ENCODE results near the gene RPL36AL.
"Not testable (repeated sequence)": the region's sequence is repeated elsewhere in the genome, so short reads cannot be mapped to it uniquely, and the experiment has no call there.

RPL36AL gene

DNA sequence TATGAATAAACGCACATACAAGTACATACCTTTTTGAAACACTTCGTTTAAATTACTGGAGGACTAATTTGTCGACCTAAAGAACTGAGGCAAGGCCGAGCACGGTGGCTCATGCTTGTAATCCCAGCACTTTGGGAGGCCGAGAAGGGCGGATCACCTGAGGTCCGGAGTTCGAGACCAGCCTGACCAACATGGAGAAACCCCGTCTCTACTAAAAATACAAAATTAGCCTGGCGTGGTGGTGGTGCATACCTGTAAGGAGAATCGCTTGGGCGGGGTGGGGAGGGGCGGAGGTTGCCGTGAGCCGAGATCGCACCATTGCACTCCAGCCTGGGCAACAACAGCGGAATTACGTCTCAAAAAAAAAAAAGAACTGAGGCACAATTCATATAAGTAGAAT lies 1.2 kb downstream of the RPL36AL start:
- DNase-seq: not testable (repeated sequence)

DNA sequence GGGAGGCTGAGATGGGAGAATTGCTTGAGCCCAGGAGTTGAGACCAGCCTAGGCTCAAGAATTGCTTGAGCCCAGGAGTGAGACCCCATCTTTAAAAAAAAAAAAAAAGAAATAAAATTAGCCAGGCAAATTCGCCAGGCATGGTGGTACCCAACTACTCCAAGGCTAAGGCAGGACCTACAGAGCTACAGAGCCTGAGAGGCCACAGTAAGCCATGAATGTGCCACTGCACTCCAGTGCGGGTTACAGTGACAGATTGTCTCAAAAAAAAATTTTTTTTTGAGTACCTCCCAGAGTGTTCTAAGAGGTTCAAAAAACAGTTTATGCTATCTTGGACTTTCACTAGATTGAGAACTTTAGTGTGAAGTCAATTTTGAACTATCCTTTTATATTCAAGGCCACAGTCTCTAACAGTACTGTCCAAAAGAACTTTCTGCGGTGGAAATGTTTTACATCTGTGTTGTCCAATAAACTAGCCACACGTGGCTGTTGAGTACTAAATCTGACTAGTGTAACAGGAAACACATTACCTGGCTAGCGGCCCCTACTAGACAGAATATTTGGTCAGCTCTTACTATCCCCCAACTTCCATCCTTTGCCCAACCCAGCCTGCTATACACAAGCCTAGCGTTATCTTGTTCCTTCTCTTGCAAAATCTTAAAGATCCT lies 2.4 kb downstream of the RPL36AL start:
- DNase-seq: no peak

- no peak for DNase-seq
These were observed 4.7 kb downstream of the RPL36AL start for GRCh38 chr14:49615776-49616175.

DNA sequence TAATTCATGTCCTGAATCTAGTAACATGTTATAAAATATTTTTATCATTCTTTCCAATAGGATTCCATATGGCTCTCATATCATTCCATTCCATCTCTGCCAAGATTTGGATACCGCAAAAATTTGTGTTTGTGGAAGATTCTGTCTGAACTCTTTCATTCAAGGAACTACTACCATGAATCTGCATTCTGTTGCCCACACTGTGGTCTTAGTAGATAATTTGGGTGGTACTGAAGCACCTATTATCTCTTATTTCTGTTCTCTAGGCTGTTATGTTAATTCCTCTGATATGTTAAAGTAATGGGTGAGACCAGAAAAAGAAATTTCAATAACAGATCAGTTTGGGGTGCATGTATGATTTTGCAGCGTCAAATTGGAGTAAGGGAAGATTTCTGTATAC lies 6.2 kb downstream of the RPL36AL start:
- DNase-seq: no peak

GRCh38 chr14:49612671-49613070 lies 7.8 kb downstream of the RPL36AL start:
- DNase-seq: no peak

- DNase-seq: no peak
These were observed 8.2 kb downstream of the RPL36AL start for GRCh38 chr14:49612251-49612650.

DNA sequence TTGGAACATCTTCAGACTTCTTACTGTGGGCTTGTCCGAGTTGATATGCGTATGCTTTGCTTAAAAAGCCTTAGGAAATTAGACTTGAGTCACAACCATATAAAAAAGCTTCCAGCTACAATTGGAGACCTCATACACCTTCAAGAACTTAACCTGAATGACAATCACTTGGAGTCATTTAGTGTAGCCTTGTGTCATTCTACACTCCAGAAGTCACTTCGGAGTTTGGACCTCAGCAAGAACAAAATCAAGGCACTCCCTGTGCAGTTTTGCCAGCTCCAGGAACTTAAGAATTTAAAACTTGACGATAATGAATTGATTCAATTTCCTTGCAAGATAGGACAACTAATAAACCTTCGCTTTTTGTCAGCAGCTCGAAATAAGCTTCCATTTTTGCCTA lies 12.8 kb downstream of the RPL36AL start:
- DNase-seq: no peak

DNA sequence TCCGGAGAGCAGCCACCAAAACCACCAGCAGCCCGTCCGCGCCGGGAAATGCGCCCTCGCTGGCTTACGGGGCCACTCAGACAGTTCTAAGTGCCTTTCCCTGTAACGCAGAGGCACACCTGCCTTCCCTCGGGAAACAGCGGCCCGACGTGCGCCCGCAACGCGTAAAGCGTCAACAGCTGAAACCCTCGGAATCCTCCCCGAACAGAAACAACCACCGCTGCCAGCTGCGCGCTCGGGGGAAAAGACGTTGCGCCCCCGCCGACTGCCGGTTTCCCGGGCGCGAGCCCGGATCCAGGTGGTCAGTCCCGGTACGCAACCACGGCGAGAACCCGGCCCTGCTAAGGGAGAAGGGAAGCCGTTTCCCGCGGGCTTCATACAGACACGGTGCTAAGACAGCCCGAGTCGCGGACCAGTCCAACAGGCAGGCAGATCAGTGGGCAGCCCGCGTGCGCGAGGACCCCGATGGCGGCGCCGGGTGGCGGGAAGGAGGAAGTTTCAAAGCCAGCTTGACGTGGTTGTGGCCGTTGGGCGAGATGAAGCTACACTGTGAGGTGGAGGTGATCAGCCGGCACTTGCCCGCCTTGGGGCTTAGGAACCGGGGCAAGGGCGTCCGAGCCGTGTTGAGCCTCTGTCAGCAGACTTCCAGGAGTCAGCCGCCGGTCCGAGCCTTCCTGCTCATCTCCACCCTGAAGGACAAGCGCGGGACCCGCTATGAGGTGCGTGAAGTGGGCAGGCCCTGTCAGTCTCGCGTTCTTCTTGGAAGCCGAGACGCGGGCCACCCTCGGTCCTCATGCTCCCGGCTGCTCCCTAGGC lies 21.7 kb downstream of the RPL36AL start, which contains the start of gene LRR1:
LRR1 (plus strand) TSS at position 456 of the 816 bp plus-strand sequence; CDS start at position 537, 81 bp downstream.
- DNase-seq: peak; percentile 93

DNA sequence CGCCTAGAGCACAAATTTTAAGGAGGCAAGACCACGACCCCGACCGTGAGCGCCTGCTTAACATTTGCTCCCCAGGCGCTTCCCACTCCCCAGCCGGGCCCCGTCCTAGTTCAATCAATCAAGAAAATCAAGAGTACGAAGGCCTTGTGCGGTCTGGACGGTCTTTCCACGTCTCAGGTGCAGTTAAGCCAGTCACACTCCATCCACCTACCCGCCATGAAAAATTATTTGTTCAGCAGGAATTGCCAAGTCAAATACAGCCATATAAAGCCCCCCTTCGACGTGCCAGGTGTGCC lies 22.3 kb downstream of the RPL36AL start:
- no peak for DNase-seq

- DNase-seq: peak; percentile 43
These were observed 25.9 kb downstream of the RPL36AL start for GRCh38 chr14:49594347-49595091.

GRCh38 chr14:49593016-49593415 lies 27.4 kb downstream of the RPL36AL start:
- DNase-seq: no peak

- no peak for DNase-seq
These were observed 31.0 kb downstream of the RPL36AL start for GRCh38 chr14:49589387-49589786.

DNA sequence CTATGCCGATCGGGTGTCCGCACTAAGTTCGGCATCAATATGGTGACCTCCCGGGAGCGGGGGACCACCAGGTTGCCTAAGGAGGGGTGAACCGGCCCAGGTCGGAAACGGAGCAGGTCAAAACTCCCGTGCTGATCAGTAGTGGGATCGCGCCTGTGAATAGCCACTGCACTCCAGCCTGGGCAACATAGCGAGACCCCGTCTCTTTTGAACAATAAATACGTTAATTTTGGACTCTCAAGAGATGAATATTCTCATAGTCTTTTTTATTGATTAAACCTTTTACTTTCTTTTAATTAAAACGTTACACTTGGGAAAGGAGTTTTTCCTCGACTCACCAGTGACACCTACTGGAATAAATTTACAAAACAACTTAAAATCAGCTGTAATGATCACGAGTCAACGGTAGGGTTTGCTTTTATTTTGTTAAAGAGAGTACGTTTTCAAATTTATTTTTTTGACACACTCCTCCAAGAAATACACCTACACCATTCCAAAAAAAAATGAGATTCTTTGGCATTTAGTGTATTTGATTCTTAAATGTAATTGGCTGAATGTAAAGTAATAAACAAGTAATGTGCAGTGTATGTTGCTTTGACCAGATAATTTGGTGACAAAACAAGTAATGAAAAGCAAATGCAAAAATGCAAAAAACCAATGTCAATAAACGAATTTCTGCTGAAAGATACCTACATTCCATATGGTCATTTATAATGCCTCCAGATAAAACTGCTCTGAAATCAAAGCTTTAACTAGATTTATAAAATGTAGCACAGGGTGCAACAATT lies 33.6 kb downstream of the RPL36AL start:
- no peak for DNase-seq

GRCh38 chr14:49585803-49586672 lies 34.4 kb downstream of the RPL36AL start, which contains the start of gene RPS29:
TSS of gene RPS29 (minus strand) at chr14:49586380. CDS start at chr14:49586346, 34 bp downstream.
- peak; percentile 99 for DNase-seq

GRCh38 chr14:49584981-49585640 lies 35.3 kb downstream of the RPL36AL start:
- DNase-seq: not testable (repeated sequence)

DNA sequence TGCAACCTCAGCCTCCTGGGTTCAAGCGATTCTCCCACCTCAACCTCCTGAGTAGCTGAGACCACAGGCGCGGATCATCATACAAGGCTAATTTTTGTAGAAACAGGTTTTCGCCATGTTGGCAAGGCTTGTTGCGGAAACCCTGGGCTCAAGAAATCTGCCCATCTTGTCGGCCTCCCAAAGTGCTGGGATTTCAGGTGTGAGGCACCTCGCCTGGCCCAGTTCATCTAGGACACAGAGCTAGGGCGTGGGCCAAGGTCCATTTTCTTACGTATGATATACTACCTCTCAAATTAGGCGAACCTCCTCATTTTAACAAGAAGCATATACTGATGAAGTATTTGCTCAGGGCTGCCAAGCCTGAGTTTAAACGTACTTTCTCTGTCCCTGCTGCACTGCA lies 36.4 kb downstream of the RPL36AL start:
- no peak for DNase-seq

DNA sequence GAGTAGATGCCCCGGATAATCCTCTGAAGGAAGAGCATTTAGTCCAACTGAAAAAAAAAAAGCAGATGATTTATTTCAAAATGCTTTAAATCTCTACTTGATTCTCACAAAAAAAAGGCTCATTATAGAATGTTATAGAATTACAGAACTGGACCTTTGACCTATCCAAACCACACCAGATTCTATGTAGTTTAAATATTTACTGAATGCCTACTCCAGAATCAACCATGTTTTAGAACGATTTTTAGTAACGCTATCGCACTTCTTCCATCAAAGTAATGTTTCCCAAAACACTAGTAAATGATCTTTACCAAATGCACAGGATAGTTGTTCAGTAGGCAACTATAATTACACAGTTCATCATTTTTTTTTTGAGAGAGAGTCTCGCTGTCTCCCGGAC lies 36.8 kb downstream of the RPL36AL start:
- no peak for DNase-seq

DNA sequence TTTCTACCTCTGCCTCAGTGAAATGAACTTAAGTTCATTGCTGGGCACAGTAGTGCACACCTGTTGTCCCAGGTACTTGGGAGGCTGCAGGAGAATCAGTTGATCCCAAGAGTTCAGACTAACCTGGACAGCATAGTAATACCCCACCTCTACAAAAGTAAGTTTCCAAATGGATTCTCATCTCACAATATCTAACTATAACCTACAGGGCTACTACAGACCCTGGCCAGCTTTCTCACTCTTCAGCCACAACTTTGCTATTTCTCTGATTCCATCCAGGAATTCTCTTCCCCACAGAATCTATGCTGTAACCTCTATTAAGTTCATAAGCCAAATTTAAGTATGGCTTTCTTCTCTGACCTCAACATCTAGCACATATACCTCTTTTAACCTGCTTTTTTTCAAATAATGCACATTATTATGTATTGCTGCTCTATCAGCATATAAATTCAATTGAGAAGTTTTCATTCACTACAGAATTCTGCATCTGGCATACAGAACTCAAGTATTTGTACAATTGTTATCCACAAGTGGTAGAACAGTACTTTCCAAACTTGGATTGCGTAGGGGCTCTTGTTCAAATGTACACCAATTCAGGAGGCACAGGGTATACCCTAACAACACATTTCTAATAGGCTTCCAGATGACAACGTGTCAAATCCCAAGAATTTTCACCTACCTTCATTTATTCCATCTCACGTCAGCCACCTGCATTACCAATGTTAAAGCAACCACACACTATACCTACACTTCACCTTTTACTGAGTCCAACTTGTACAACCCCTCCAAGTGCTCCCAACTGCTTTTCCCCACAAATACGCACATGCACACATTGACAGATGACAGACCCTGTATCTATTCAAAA lies 38.1 kb downstream of the RPL36AL start:
- no peak for DNase-seq

GRCh38 chr14:49581209-49582112 lies 39.0 kb downstream of the RPL36AL start:
- no peak for DNase-seq
